Measurements from ENCODE around the gene TMEM123. TPM values are rescaled to one million over a fixed set of nuclear protein-coding genes. Genes with fewer than 3 reads are reported as not detected.

Gene TMEM123
- total and polyA plus RNA-seq, 10 of the 15 experiments (the other 5 are each of a cell fraction or from before 2014, with no cell fraction given) = 35.1 to 667 (median 123) TPM

- CTCF ChIA-PET = no interaction called here
- ATAC-seq (peak; percentile 72), FAIRE-seq (no peak)
- TF ChIP-seq MEF2B (IDR thresholded peaks at IDR 0.05; ENCODE audit: partially characterized antibody, poor library complexity, severe bottlenecking) (peak; percentile 34), EZH2 (IDR thresholded peaks at IDR 0.05; ENCODE audit: borderline replicate concordance, control insufficient read depth, low read depth, low read length) (no peak), NFYA (IDR thresholded peaks at IDR 0.05; ENCODE audit: borderline replicate concordance, low read depth, low read length) (no peak), CREB1 (IDR thresholded peaks at IDR 0.05; ENCODE audit: low read depth) (no peak), RCOR1 (conservative IDR thresholded peaks at IDR 0.05; ENCODE audit: low read depth, low read length) (no peak), SIN3A (IDR thresholded peaks at IDR 0.05; ENCODE audit: low read depth, low read length) (no peak), NFIC (IDR thresholded peaks at IDR 0.05; ENCODE audit: low read depth, low read length) (0 out of 2 replicates have a peak, but pooled peaks have one; percentile 51), RUNX3 (IDR thresholded peaks at IDR 0.05; ENCODE audit: low read length) (peak; percentile 64), YBX1 (IDR thresholded peaks at IDR 0.05) (no peak), TCF12 (IDR thresholded peaks at IDR 0.05; ENCODE audit: low read depth, low read length) (no peak), EP300 (IDR thresholded peaks at IDR 0.05; ENCODE audit: borderline replicate concordance in 1 of 2, control insufficient read depth in 1 of 2, low read depth in 2 of 2, low read length in 2 of 2) (peak; percentile 25 to 53; a peak in 1 of 4 replicates), IKZF2 (IDR thresholded peaks at IDR 0.05) (peak; percentile 53 to 64; a peak in 2 of 4 replicates), IKZF1 (conservative IDR thresholded peaks at IDR 0.05) (no peak), ATF7 (IDR thresholded peaks at IDR 0.05; ENCODE audit: low read depth) (peak; percentile 69), E2F8 (IDR thresholded peaks at IDR 0.05; ENCODE audit: low read depth, partially characterized antibody) (no peak), CBX5 (IDR thresholded peaks at IDR 0.05; ENCODE audit: low read depth) (no peak), POLR2A (IDR thresholded peaks at IDR 0.05; ENCODE audit: low read depth, low read length) (no peak), MTA2 (IDR thresholded peaks at IDR 0.05; ENCODE audit: low read depth) (peak; percentile 28; the same call in 1 of the 2 replicates)
- TF ChIP-seq, protein P1, sequence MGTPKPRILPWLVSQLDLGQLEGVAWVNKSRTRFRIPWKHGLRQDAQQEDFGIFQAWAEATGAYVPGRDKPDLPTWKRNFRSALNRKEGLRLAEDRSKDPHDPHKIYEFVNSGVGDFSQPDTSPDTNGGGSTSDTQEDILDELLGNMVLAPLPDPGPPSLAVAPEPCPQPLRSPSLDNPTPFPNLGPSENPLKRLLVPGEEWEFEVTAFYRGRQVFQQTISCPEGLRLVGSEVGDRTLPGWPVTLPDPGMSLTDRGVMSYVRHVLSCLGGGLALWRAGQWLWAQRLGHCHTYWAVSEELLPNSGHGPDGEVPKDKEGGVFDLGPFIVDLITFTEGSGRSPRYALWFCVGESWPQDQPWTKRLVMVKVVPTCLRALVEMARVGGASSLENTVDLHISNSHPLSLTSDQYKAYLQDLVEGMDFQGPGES (IDR thresholded peaks at IDR 0.05) = no peak
- TF ChIP-seq, protein P2, sequence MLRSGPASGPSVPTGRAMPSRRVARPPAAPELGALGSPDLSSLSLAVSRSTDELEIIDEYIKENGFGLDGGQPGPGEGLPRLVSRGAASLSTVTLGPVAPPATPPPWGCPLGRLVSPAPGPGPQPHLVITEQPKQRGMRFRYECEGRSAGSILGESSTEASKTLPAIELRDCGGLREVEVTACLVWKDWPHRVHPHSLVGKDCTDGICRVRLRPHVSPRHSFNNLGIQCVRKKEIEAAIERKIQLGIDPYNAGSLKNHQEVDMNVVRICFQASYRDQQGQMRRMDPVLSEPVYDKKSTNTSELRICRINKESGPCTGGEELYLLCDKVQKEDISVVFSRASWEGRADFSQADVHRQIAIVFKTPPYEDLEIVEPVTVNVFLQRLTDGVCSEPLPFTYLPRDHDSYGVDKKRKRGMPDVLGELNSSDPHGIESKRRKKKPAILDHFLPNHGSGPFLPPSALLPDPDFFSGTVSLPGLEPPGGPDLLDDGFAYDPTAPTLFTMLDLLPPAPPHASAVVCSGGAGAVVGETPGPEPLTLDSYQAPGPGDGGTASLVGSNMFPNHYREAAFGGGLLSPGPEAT (IDR thresholded peaks at IDR 0.05; ENCODE audit: low read depth) = peak; percentile 57; the same call in 1 of the 2 replicates
Observed at GRCh38 chr11:102464859-102465500, 12.4 kb upstream of the TMEM123 start.

More at GRCh38 chr11:102464859-102465500, 12.4 kb upstream of the TMEM123 start:
- Histone ChIP-seq H3K4me1 (ENCODE audit: control insufficient read depth, insufficient read depth, low read length) (peaks cover 6% of the 10 kb centered on the region; the same call in 1 of the 2 replicates), H3K9me3 (replicated peaks; ENCODE audit: control insufficient read depth, insufficient read depth, low read length) (no peaks in the 10 kb centered on the region), H3K27me3 (replicated peaks in 1 of 2; ENCODE audit: control insufficient read depth in 2 of 2, insufficient read depth in 2 of 2, low read length in 1 of 2) (no peaks in the 10 kb centered on the region), H3K4me3 (no peak overlapping the region), H2AFZ (ENCODE audit: control insufficient read depth, low read depth, low read length) (no peak overlapping the region), H3K9ac (ENCODE audit: control insufficient read depth, insufficient read depth, low read length) (no peak overlapping the region), H4K20me1 (ENCODE audit: control insufficient read depth, insufficient read depth) (no peaks in the 10 kb centered on the region), H3K27ac (ENCODE audit: control insufficient read depth, insufficient read depth) (no peak overlapping the region), H3K36me3 (ENCODE audit: control insufficient read depth in 2 of 2, insufficient read depth in 2 of 2, low read length in 1 of 2) (no peaks in the 10 kb centered on the region), H3K79me2 (ENCODE audit: control insufficient read depth, insufficient read depth, low read length) (no peaks in the 10 kb centered on the region), H3K4me2 (ENCODE audit: control insufficient read depth, insufficient read depth) (no peak overlapping the region)
- intact Hi-C loops (cut with micrococcal nuclease; ENCODE audit: unreplicated experiment) = no loop called here
- 19% methylated on average over 3 of the region's 3 CpGs for WGBS (ENCODE audit: insufficient coverage, insufficient replicate concordance, low lambda C conversion rate, missing lambda C conversion rate)
- in situ Hi-C loops (cut with MboI) = no loop called here
- SMC1A ChIA-PET (ENCODE audit: uncharacterized antibody, unreplicated experiment) = interaction anchor here (0.7 to 2.9 kb wide), 5 partner anchors 12 to 148 kb away, joined by 3 to 20 read pairs (median 3); partner anchors contain the start of gene TMEM123
- no TSS peak for BruUV-seq (replicated peaks)
- RAD21 ChIA-PET (ENCODE audit: unreplicated experiment) = interaction anchor here (1.1 kb wide), 1 partner anchor 12 kb away, joined by 3 read pairs; no protein-coding TSS in a partner anchor
- POLR2A ChIA-PET = interaction anchor here (0.5 kb wide), 1 partner anchor 75 kb away, joined by 3 read pairs; no protein-coding TSS in a partner anchor
- no peak for DNase-seq (ENCODE audit: low read depth, low spot score)

Data from GM12878 (cell line).